Tibial artery (tissue), 4 donors: ENCODE data around the gene ADAMTSL4.

Experiments
- DNase-seq, 2 donors: peaks; one replicate each; pipeline ENCODE4 v3.0.0-alpha.2; 2019
- H3K27ac ChIP-seq, 2 donors: fragments of 200-600 bp; sonication (generic) in 1 of 2; 1 replicate in 1 of 2; 2 replicates in 1 of 2; pipeline ENCODE4 v1.5.1; 2018 to 2019; ENCODE audit warnings: mild to moderate bottlenecking in 1 of 2
- H3K27me3 ChIP-seq, 2 donors: fragments of 200-600 bp; sonication (generic) in 1 of 2; one replicate each; pipeline versions ENCODE4 v1.5.1 to v1.6.0; 2016 to 2019
- H3K36me3 ChIP-seq, 3 donors: fragments of 200-600 bp; sonication (generic) in 2 of 3; one replicate each; pipeline ENCODE4 v1.5.1; 2016 to 2019; ENCODE audit warnings: mild to moderate bottlenecking in 2 of 3
- H3K4me1 ChIP-seq, 4 donors: fragments of 200-600 bp; sonication (generic) in 2 of 4; 1 replicate in 3 of 4; 2 replicates in 1 of 4; pipeline ENCODE4 v1.5.1; 2016 to 2019
- H3K4me3 ChIP-seq, 2 donors: fragments of 200-600 bp; sonication (generic) in 1 of 2; 1 replicate in 1 of 2; 2 replicates in 1 of 2; pipeline ENCODE4 v1.5.1; 2018 to 2019; ENCODE audit warnings: mild to moderate bottlenecking in 2 of 2
- H3K9me3 ChIP-seq, 3 donors: fragments of 200-600 bp; sonication (generic) in 1 of 3; one replicate each; pipeline ENCODE4 v1.5.1; 2016 to 2019
- CTCF ChIP-seq, 2 experiments: fragments of 200-600 bp in 1 of 2; fragments of 450-650 bp in 1 of 2; IDR thresholded peaks; one replicate each; pipeline ENCODE4 v1.5.1; 2017 to 2019; ENCODE audit warnings: antibody characterized with exemption in 2 of 2, mild to moderate bottlenecking in 1 of 2, moderate library complexity in 1 of 2
- intact Hi-C: fragments of 100-400 bp; cut with DNase I; formaldehyde crosslinking; loops from one replicate; pipeline ENCODE4 v1.15.0; 2023; ENCODE audit warnings: low total_unique reads

The ADAMTSL4 gene

GRCh38 chr1:150575072-150575489, 25.9 kb downstream of the ADAMTSL4 start:
- Histone ChIP-seq H3K27me3 (no peaks in the 10 kb centered on the region), H3K27ac (peak overlapping the region; percentile 99), H3K9me3 (no peaks in the 10 kb centered on the region), H3K4me1 (peaks cover 0 to 58% (median 45%) of the 10 kb centered on the region in 4 donors), H3K4me3 (peak overlapping the region; percentile 93 to 97), H3K36me3 (peaks cover 63 to 83% (median 69%) of the 10 kb centered on the region in 3 donors)
- intact Hi-C loops = loop anchor here (5.0 kb wide), 1 partner anchor 47 kb away; no protein-coding TSS in a partner anchor
- no peak for DNase-seq
- TF ChIP-seq CTCF (IDR thresholded peaks at IDR 0.05) = no peak

GRCh38 chr1:150575518-150576366, 26.5 kb downstream of the ADAMTSL4 start:
- Histone ChIP-seq H3K27me3 (no peaks in the 10 kb centered on the region), H3K9me3 (no peaks in the 10 kb centered on the region), H3K27ac (peak overlapping the region; percentile 99), H3K36me3 (peaks cover 63 to 83% (median 68%) of the 10 kb centered on the region in 3 donors), H3K4me1 (peaks cover 0 to 57% (median 43%) of the 10 kb centered on the region in 4 donors), H3K4me3 (peak overlapping the region; percentile 93 to 97)
- TF ChIP-seq CTCF (IDR thresholded peaks at IDR 0.05) = no peak
- intact Hi-C loops = loop anchor here (5.0 kb wide), 1 partner anchor 47 kb away; no protein-coding TSS in a partner anchor
- no peak for DNase-seq

- TF ChIP-seq CTCF (IDR thresholded peaks at IDR 0.05) = no peak
- Histone ChIP-seq H3K4me1 (peaks cover 0 to 55% (median 39%) of the 10 kb centered on the region in 4 donors), H3K9me3 (no peaks in the 10 kb centered on the region), H3K36me3 (peaks cover 63 to 77% (median 63%) of the 10 kb centered on the region in 3 donors), H3K27ac (peak overlapping the region; percentile 99), H3K27me3 (no peaks in the 10 kb centered on the region), H3K4me3 (peak overlapping the region; percentile 93 to 97)
- intact Hi-C loops = loop anchor here (5.0 kb wide), 1 partner anchor 46 kb away; no protein-coding TSS in a partner anchor
- no peak for DNase-seq
Measured at GRCh38 chr1:150576367-150576711, 27.1 kb downstream of the ADAMTSL4 start.

GRCh38 chr1:150576794-150577556, 27.8 kb downstream of the ADAMTSL4 start:
- H3K4me3 ChIP-seq = peak overlapping the region; percentile 93 to 97
- no peaks in the 10 kb centered on the region for H3K27me3 ChIP-seq
- H3K9me3 ChIP-seq = no peaks in the 10 kb centered on the region
- peak overlapping the region; percentile 99 for H3K27ac ChIP-seq
- DNase-seq = no peak
- no peak for TF ChIP-seq CTCF (IDR thresholded peaks at IDR 0.05)
- peaks cover 62 to 71% (median 62%) of the 10 kb centered on the region in 3 donors for H3K36me3 ChIP-seq
- intact Hi-C loops = loop anchor here (5.0 kb wide), 1 partner anchor 45 kb away; no protein-coding TSS in a partner anchor
- H3K4me1 ChIP-seq = peaks cover 0 to 50% (median 34%) of the 10 kb centered on the region in 4 donors

- no peaks in the 10 kb centered on the region for H3K27me3 ChIP-seq
- no peaks in the 10 kb centered on the region for H3K9me3 ChIP-seq
- peak overlapping the region; percentile 93 to 97 for H3K4me3 ChIP-seq
- no peak for TF ChIP-seq CTCF (IDR thresholded peaks at IDR 0.05)
- H3K27ac ChIP-seq = peak overlapping the region; percentile 99
- DNase-seq = no peak
- H3K36me3 ChIP-seq = peaks cover 55 to 63% (median 55%) of the 10 kb centered on the region in 3 donors
- peaks cover 0 to 43% (median 26%) of the 10 kb centered on the region in 4 donors for H3K4me1 ChIP-seq
- intact Hi-C loops = loop anchor here (2.0 to 5.0 kb wide), 2 partner anchors 17 to 45 kb away; no protein-coding TSS in a partner anchor
Measured at GRCh38 chr1:150577557-150578271, 28.5 kb downstream of the ADAMTSL4 start.
